CD8-positive, alpha-beta memory T cell (primary cell): ENCODE data around the gene THOC1. TPM values are rescaled to one million over a fixed set of nuclear protein-coding genes. Genes with fewer than 3 reads are reported as not detected.

Source experiments
- CTCF ChIA-PET: fragments of 350-600 bp; sonication (Branson Sonifier 250); formaldehyde crosslinking; loops from one replicate; lab custom pipeline; 2021; ENCODE audit warnings: antibody characterized with exemption; lab: Charles Lee
- POLR2A ChIA-PET: fragments of 350-600 bp; sonication (Branson Sonifier 250); formaldehyde crosslinking; loops from one replicate; lab custom pipeline; 2021; ENCODE audit warnings: antibody characterized with exemption; lab: Charles Lee
- DNase-seq, 5 donors: peaks; one replicate each; pipeline versions ENCODE4 v3.0.0 to v3.0.0-alpha.2; 2020 to 2022; ENCODE audit warnings: mixed read lengths in 1 of 5
- H3K27ac ChIP-seq: one replicate; pipeline ENCODE4 v1.7.0; 2013; ENCODE audit warnings: low read depth, mild to moderate bottlenecking, low read length, moderate library complexity
- H3K27me3 ChIP-seq: 2 replicates; pipeline ENCODE4 v1.7.0; 2013; ENCODE audit warnings: low read length, mild to moderate bottlenecking; ENCODE audit not compliant: insufficient read depth, poor library complexity, severe bottlenecking
- H3K36me3 ChIP-seq: 2 replicates; pipeline ENCODE4 v1.7.0; 2013; ENCODE audit warnings: mild to moderate bottlenecking, low read length, moderate library complexity; ENCODE audit not compliant: insufficient read depth
- H3K4me1 ChIP-seq: 2 replicates; pipeline ENCODE4 v1.7.0; 2013; ENCODE audit warnings: mild to moderate bottlenecking, low read length, moderate library complexity; ENCODE audit not compliant: insufficient read depth
- H3K4me3 ChIP-seq: 2 replicates; pipeline ENCODE4 v1.7.0; 2013; ENCODE audit warnings: mild to moderate bottlenecking, low read length
- H3K9me3 ChIP-seq: 2 replicates; pipeline ENCODE4 v1.7.0; 2013; ENCODE audit warnings: mild to moderate bottlenecking, low read length
- H3K27ac Mint-ChIP-seq, 8 donors: one replicate each; pipeline ENCODE4 v1.8.0; 2020 to 2021; ENCODE audit warnings: mixed read lengths in 8 of 8, mild to moderate bottlenecking in 6 of 8, inconsistent platforms in 3 of 8, moderate library complexity in 3 of 8
- H3K27me3 Mint-ChIP-seq, 2 donors: one replicate each; pipeline ENCODE4 v1.8.0; 2020 to 2021; ENCODE audit warnings: mixed read lengths in 2 of 2, mild to moderate bottlenecking in 1 of 2, moderate library complexity in 1 of 2
- H3K36me3 Mint-ChIP-seq, 3 donors: one replicate each; pipeline ENCODE4 v1.8.0; 2020 to 2021; ENCODE audit warnings: mixed read lengths in 3 of 3, inconsistent platforms in 1 of 3, mild to moderate bottlenecking in 1 of 3
- H3K4me1 Mint-ChIP-seq, 3 donors: one replicate each; pipeline ENCODE4 v1.8.0; 2020 to 2021; ENCODE audit warnings: mixed read lengths in 3 of 3, inconsistent platforms in 1 of 3, mild to moderate bottlenecking in 1 of 3
- H3K4me3 Mint-ChIP-seq, 7 donors: one replicate each; pipeline ENCODE4 v1.8.0; 2020 to 2021; ENCODE audit warnings: mixed read lengths in 7 of 7, mild to moderate bottlenecking in 6 of 7, moderate library complexity in 4 of 7, inconsistent platforms in 2 of 7
- H3K9me3 Mint-ChIP-seq, 5 donors: one replicate each; pipeline ENCODE4 v1.8.0; 2020 to 2022; ENCODE audit warnings: mixed read lengths in 5 of 5, mild to moderate bottlenecking in 3 of 5, moderate library complexity in 2 of 5, inconsistent platforms in 1 of 5
- polyA plus RNA-seq: library from polyadenylated mRNA; unstranded; fragments of 300-500 nt; fragmentation: Illumina TruSeq; gene quantifications from one replicate; pipeline ENCODE4 v1.2.3, GENCODE V29; 2021
- total RNA-seq, 2 experiments: library from RNA; stranded (reverse); gene quantifications; one replicate each; pipeline ENCODE4 v1.2.3, GENCODE V29; 2021

Gene THOC1
- total and polyA plus RNA-seq, 3 experiments from 2014 or later: 14.6 to 54.6 (median 51.8) TPM

GRCh38 chr18:272650-273049 lies 4.8 kb upstream of the THOC1 start:
- H3K9me3 ChIP-seq: no peaks in the 10 kb centered on the region
- H3K4me3 Mint-ChIP-seq: no peak overlapping the region
- ChIA-PET CTCF (no interaction called here), POLR2A (no interaction called here)
- H3K27me3 Mint-ChIP-seq: peaks cover 7% of the 10 kb centered on the region in 2 donors
- H3K36me3 ChIP-seq: no peaks in the 10 kb centered on the region
- no peaks in the 10 kb centered on the region for H3K27me3 ChIP-seq
- peaks cover 0 to 5% (median 4%) of the 10 kb centered on the region in 5 donors for H3K9me3 Mint-ChIP-seq
- H3K27ac Mint-ChIP-seq: no peak overlapping the region
- peaks cover 16 to 19% (median 18%) of the 10 kb centered on the region in 3 donors for H3K4me1 Mint-ChIP-seq
- peaks cover 12% of the 10 kb centered on the region for H3K4me1 ChIP-seq
- no peak overlapping the region for H3K27ac ChIP-seq
- DNase-seq: no peak
- peaks cover 0 to 10% (median 0%) of the 10 kb centered on the region in 3 donors for H3K36me3 Mint-ChIP-seq
- H3K4me3 ChIP-seq: no peak overlapping the region

GRCh38 chr18:269480-270095 lies 1.7 kb upstream of the THOC1 start:
- ChIA-PET CTCF (no interaction called here), POLR2A (no interaction called here)
- Mint-ChIP-seq H3K36me3 (peaks cover 0 to 22% (median 3%) of the 10 kb centered on the region in 3 donors), H3K27ac (peak overlapping the region in 7 of 8 donors; percentile 3 to 100 (median 74)), H3K27me3 (no peaks in the 10 kb centered on the region), H3K9me3 (no peaks in the 10 kb centered on the region), H3K4me1 (peaks cover 27 to 41% (median 38%) of the 10 kb centered on the region in 3 donors), H3K4me3 (peak overlapping the region; percentile 53 to 100 (median 98))
- no peaks in the 10 kb centered on the region for H3K9me3 ChIP-seq
- DNase-seq: no peak
- no peak overlapping the region for H3K27ac ChIP-seq
- no peaks in the 10 kb centered on the region for H3K27me3 ChIP-seq
- peaks cover 5% of the 10 kb centered on the region for H3K36me3 ChIP-seq
- peaks cover 24% of the 10 kb centered on the region for H3K4me1 ChIP-seq
- no peak overlapping the region for H3K4me3 ChIP-seq

GRCh38 chr18:267380-267687 lies 513 bp downstream of the THOC1 start:
- Mint-ChIP-seq H3K36me3 (peaks cover 4 to 40% (median 10%) of the 10 kb centered on the region in 3 donors), H3K27ac (peak overlapping the region; percentile 99 to 100 (median 100)), H3K4me1 (peaks cover 33 to 49% (median 38%) of the 10 kb centered on the region in 3 donors), H3K9me3 (no peaks in the 10 kb centered on the region), H3K27me3 (no peaks in the 10 kb centered on the region), H3K4me3 (peak overlapping the region; percentile 98 to 100 (median 100))
- peaks cover 16% of the 10 kb centered on the region for H3K36me3 ChIP-seq
- peaks cover 24% of the 10 kb centered on the region for H3K4me1 ChIP-seq
- H3K27ac ChIP-seq: peak overlapping the region; percentile 99
- DNase-seq: no peak
- no peaks in the 10 kb centered on the region for H3K9me3 ChIP-seq
- H3K27me3 ChIP-seq: no peaks in the 10 kb centered on the region
- CTCF ChIA-PET: no interaction called here
- POLR2A ChIA-PET: interaction anchor here (1.0 to 1.5 kb wide), 3 partner anchors 108 to 445 kb away, joined by 3 to 14 read pairs (median 4); partner anchors contain the start of genes ENOSF1 and USP14
- peak overlapping the region; percentile 98 for H3K4me3 ChIP-seq

GRCh38 chr18:261398-262073 lies 6.3 kb downstream of the THOC1 start:
- Mint-ChIP-seq H3K36me3 (peaks cover 12 to 76% (median 25%) of the 10 kb centered on the region in 3 donors), H3K27ac (peak overlapping the region in 3 of 8 donors; percentile 11 to 82 (median 25)), H3K27me3 (no peaks in the 10 kb centered on the region), H3K4me1 (peaks cover 11 to 28% (median 12%) of the 10 kb centered on the region in 3 donors), H3K4me3 (no peak overlapping the region), H3K9me3 (no peaks in the 10 kb centered on the region)
- H3K27me3 ChIP-seq: no peaks in the 10 kb centered on the region
- H3K4me1 ChIP-seq: peaks cover 5% of the 10 kb centered on the region
- H3K4me3 ChIP-seq: no peak overlapping the region
- no peaks in the 10 kb centered on the region for H3K9me3 ChIP-seq
- CTCF ChIA-PET: no interaction called here
- H3K27ac ChIP-seq: no peak overlapping the region
- POLR2A ChIA-PET: no interaction called here
- peaks cover 27% of the 10 kb centered on the region for H3K36me3 ChIP-seq
- DNase-seq: no peak

GRCh38 chr18:260547-260946 lies 7.3 kb downstream of the THOC1 start:
- peaks cover 4 to 18% (median 7%) of the 10 kb centered on the region in 3 donors for H3K4me1 Mint-ChIP-seq
- H3K4me3 Mint-ChIP-seq: no peak overlapping the region
- Histone ChIP-seq H3K9me3 (no peaks in the 10 kb centered on the region), H3K4me3 (no peak overlapping the region), H3K4me1 (no peaks in the 10 kb centered on the region), H3K36me3 (peaks cover 32% of the 10 kb centered on the region), H3K27me3 (no peaks in the 10 kb centered on the region), H3K27ac (no peak overlapping the region)
- H3K36me3 Mint-ChIP-seq: peaks cover 12 to 81% (median 26%) of the 10 kb centered on the region in 3 donors
- H3K27ac Mint-ChIP-seq: peak overlapping the region in 2 of 8 donors; percentile 25 to 69
- ChIA-PET CTCF (no interaction called here), POLR2A (no interaction called here)
- no peaks in the 10 kb centered on the region for H3K27me3 Mint-ChIP-seq
- no peak for DNase-seq
- H3K9me3 Mint-ChIP-seq: no peaks in the 10 kb centered on the region

GRCh38 chr18:255171-255570 lies 12.7 kb downstream of the THOC1 start:
- no peaks in the 10 kb centered on the region for H3K9me3 Mint-ChIP-seq

GRCh38 chr18:253121-253520 lies 14.7 kb downstream of the THOC1 start:
- Histone ChIP-seq H3K9me3 (no peaks in the 10 kb centered on the region), H3K4me3 (no peak overlapping the region), H3K36me3 (peaks cover 30% of the 10 kb centered on the region), H3K4me1 (no peaks in the 10 kb centered on the region), H3K27me3 (no peaks in the 10 kb centered on the region), H3K27ac (no peak overlapping the region)
- DNase-seq: no peak
- Mint-ChIP-seq H3K27ac (no peak overlapping the region), H3K36me3 (peaks cover 5 to 86% (median 43%) of the 10 kb centered on the region in 3 donors), H3K9me3 (no peaks in the 10 kb centered on the region), H3K27me3 (no peaks in the 10 kb centered on the region), H3K4me3 (no peak overlapping the region), H3K4me1 (no peaks in the 10 kb centered on the region)
- CTCF ChIA-PET: interaction anchor here (1.6 kb wide), 1 partner anchor 37 kb away, joined by 3 read pairs; no protein-coding TSS in a partner anchor
- POLR2A ChIA-PET: no interaction called here

More at GRCh38 chr18:255171-255570, 12.7 kb downstream of the THOC1 start:
- H3K27me3 ChIP-seq: no peaks in the 10 kb centered on the region
- no peak for DNase-seq
- Mint-ChIP-seq H3K27ac (peak overlapping the region in 2 of 8 donors; percentile 26 to 79), H3K4me1 (no peaks in the 10 kb centered on the region), H3K4me3 (no peak overlapping the region), H3K36me3 (peaks cover 8 to 86% (median 40%) of the 10 kb centered on the region in 3 donors), H3K27me3 (no peaks in the 10 kb centered on the region)
- POLR2A ChIA-PET: no interaction called here
- no peak overlapping the region for H3K4me3 ChIP-seq
- no peak overlapping the region for H3K27ac ChIP-seq
- no peaks in the 10 kb centered on the region for H3K4me1 ChIP-seq
- H3K9me3 ChIP-seq: no peaks in the 10 kb centered on the region
- peaks cover 31% of the 10 kb centered on the region for H3K36me3 ChIP-seq
- CTCF ChIA-PET: no interaction called here

GRCh38 chr18:251572-251971 lies 16.3 kb downstream of the THOC1 start:
- no peaks in the 10 kb centered on the region for H3K27me3 Mint-ChIP-seq
- no peaks in the 10 kb centered on the region for H3K4me1 Mint-ChIP-seq
- Histone ChIP-seq H3K27ac (no peak overlapping the region), H3K4me3 (no peak overlapping the region), H3K9me3 (no peaks in the 10 kb centered on the region), H3K27me3 (no peaks in the 10 kb centered on the region), H3K36me3 (peaks cover 26% of the 10 kb centered on the region), H3K4me1 (no peaks in the 10 kb centered on the region)
- no peaks in the 10 kb centered on the region for H3K9me3 Mint-ChIP-seq
- H3K27ac Mint-ChIP-seq: peak overlapping the region in 2 of 8 donors; percentile 15 to 66
- no peak for DNase-seq
- POLR2A ChIA-PET: no interaction called here
- H3K4me3 Mint-ChIP-seq: no peak overlapping the region
- peaks cover 3 to 83% (median 38%) of the 10 kb centered on the region in 3 donors for H3K36me3 Mint-ChIP-seq
- CTCF ChIA-PET: interaction anchor here (1.6 kb wide), 1 partner anchor 35 kb away, joined by 3 read pairs; no protein-coding TSS in a partner anchor
